Muscle layer of duodenum (tissue), 2 donors: ENCODE results near the gene TSSK3.
"Not testable (repeated sequence)": the region's sequence is repeated elsewhere in the genome, so short reads cannot be mapped to it uniquely, and the experiment has no call there.

Experiments used
- H3K27ac ChIP-seq: one replicate; pipeline ENCODE4 v1.7.0; 2013; ENCODE audit warnings: mild to moderate bottlenecking, low read length
- H3K27me3 ChIP-seq: one replicate; pipeline ENCODE4 v1.7.0; 2013; ENCODE audit warnings: low read depth, mild to moderate bottlenecking, control low read depth, low read length
- H3K36me3 ChIP-seq, 2 donors: one replicate each; pipeline ENCODE4 v1.7.0; 2013; ENCODE audit warnings: low read length in 2 of 2, control low read depth in 1 of 2, mild to moderate bottlenecking in 1 of 2; ENCODE audit not compliant: insufficient read depth in 2 of 2, control insufficient read depth in 1 of 2
- H3K4me1 ChIP-seq, 2 donors: one replicate each; pipeline ENCODE4 v1.7.0; 2013; ENCODE audit warnings: low read length in 2 of 2, mild to moderate bottlenecking in 2 of 2, control low read depth in 1 of 2, moderate library complexity in 1 of 2; ENCODE audit not compliant: insufficient read depth in 2 of 2, control insufficient read depth in 1 of 2
- H3K4me3 ChIP-seq, 2 donors: one replicate each; pipeline ENCODE4 v1.7.0; 2013; ENCODE audit warnings: low read length in 2 of 2, low read depth in 1 of 2, mild to moderate bottlenecking in 1 of 2
- H3K9me3 ChIP-seq, 2 donors: one replicate each; pipeline ENCODE4 v1.7.0; 2013; ENCODE audit warnings: low read length in 2 of 2, control low read depth in 1 of 2, mild to moderate bottlenecking in 1 of 2; ENCODE audit not compliant: control insufficient read depth in 1 of 2
- donor health status: healthy.

Gene TSSK3

GRCh38 chr1:32353431-32353830 is 8.9 kb upstream of the TSSK3 start:
- peak overlapping the region; percentile 30 for H3K27ac ChIP-seq
- no peaks in the 10 kb centered on the region for H3K9me3 ChIP-seq
- H3K4me1 ChIP-seq: peaks cover 0 to 30% of the 10 kb centered on the region in 2 donors
- no peaks in the 10 kb centered on the region for H3K27me3 ChIP-seq
- no peaks in the 10 kb centered on the region for H3K36me3 ChIP-seq
- H3K4me3 ChIP-seq: no peak overlapping the region

DNA sequence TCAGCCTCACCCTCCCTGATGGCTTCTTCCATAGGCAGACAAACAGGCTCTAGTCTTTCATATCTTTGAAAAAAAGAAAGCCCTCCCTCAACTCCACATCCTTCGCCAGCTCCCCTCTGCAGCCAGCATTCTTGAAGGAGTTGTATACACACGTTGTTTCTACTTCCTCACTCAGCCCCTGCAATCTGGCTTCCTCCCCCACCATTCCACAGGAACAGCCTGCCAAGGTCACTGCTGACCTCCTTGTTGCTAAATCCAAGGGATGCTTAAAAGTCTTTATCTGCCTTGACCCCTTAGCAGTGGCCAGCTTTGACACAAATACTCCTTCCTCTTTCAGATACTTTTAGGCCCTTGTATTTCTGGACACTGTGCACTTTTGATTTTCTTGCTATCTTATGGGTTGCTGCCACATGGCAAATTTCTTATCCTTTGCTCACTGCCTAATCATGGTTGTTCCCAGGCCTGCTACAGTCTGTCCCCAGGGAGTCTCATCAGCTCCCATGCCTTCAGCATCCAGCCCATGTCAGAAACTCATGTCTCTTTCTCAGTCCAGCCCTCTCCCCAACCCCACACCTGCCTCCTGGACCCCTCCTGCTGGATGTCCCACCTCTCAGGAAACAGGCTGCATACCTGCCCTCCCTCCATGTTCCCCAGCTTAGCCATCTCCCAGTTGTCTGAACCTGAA is 8.3 kb upstream of the TSSK3 start:
- Histone ChIP-seq H3K27ac (peak overlapping the region; percentile 30), H3K4me3 (no peak overlapping the region), H3K36me3 (no peaks in the 10 kb centered on the region), H3K9me3 (no peaks in the 10 kb centered on the region), H3K27me3 (no peaks in the 10 kb centered on the region), H3K4me1 (peaks cover 0 to 29% of the 10 kb centered on the region in 2 donors)

DNA sequence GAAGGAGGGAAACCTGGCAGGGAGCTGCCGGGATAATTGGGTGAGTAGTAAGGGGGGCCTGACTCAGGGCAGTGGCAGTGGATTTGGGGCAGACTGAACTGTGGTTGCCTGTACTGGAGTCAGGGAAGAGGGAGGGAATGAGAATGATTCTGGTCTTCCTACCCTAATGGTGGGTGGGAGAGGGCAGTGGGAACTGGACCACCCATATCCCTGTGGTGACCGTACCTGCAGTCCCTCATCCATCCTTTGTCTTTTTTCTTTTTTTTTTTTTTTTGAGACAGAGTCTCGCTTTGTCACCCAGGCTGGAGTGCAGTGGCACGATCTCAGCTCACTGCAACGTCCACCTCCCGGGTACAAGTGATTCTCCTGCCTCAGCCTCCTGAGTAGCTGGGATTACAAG is 6.6 kb upstream of the TSSK3 start:
- peaks cover 0 to 25% of the 10 kb centered on the region in 2 donors for H3K4me1 ChIP-seq
- not testable (repeated sequence) for H3K9me3 ChIP-seq, H3K36me3 ChIP-seq, H3K27ac ChIP-seq, H3K27me3 ChIP-seq, H3K4me3 ChIP-seq

GRCh38 chr1:32356478-32356877 is 5.9 kb upstream of the TSSK3 start:
- Histone ChIP-seq H3K36me3 (no peaks in the 10 kb centered on the region), H3K4me3 (no peak overlapping the region), H3K27me3 (no peaks in the 10 kb centered on the region), H3K27ac (no peak overlapping the region), H3K9me3 (no peaks in the 10 kb centered on the region), H3K4me1 (peaks cover 0 to 29% of the 10 kb centered on the region in 2 donors)

DNA sequence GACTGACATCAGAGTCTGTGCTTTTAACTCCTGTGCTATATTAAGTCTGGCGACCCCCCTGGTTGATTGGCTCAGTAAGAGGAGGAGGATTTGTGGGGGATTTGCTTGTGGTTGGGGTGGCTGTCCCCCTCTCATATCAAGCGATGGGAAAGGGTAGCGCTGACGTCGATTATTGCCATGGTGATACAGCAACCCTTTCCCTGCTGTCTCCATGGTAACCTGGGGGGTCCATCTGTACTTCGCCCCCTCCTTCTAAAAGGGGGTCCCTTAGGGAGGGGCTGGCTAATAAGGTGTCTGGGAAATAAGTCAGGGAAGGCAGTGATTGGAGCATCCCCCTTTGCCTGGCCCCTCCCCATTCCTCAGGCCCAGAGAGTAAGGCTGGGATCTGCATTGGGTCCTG is 4.7 kb upstream of the TSSK3 start:
- no peaks in the 10 kb centered on the region for H3K9me3 ChIP-seq
- no peaks in the 10 kb centered on the region for H3K27me3 ChIP-seq
- H3K27ac ChIP-seq: no peak overlapping the region
- peaks cover 0 to 31% of the 10 kb centered on the region in 2 donors for H3K4me1 ChIP-seq
- no peaks in the 10 kb centered on the region for H3K36me3 ChIP-seq
- H3K4me3 ChIP-seq: no peak overlapping the region

- peaks cover under 1 to 4% of the 10 kb centered on the region in 2 donors for H3K36me3 ChIP-seq
- no peaks in the 10 kb centered on the region for H3K9me3 ChIP-seq
- H3K4me1 ChIP-seq: peaks cover 0 to 26% of the 10 kb centered on the region in 2 donors
- no peaks in the 10 kb centered on the region for H3K27me3 ChIP-seq
- no peak overlapping the region for H3K27ac ChIP-seq
- H3K4me3 ChIP-seq: no peak overlapping the region
Observed at GRCh38 chr1:32358435-32358834, 3.9 kb upstream of the TSSK3 start.

DNA sequence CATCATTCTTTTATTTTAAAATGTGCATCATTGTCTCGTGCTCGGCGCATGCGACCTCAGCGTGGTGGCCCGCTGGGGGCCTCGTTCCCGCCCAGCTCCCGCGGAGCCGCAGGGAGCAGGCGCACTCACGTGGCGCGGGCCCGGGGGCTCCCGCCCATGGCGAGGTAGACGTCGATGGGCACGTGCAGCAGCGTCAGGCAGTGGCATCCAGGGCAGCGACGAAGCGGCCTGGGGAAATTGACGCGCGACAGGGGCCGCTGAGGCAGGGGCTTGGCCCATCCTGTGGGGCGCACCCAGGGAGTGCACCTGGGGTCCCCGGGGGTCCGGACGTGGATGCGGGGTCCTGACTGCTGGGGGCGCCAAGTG is 1.0 kb upstream of the TSSK3 start:
- peaks cover 17 to 26% of the 10 kb centered on the region in 2 donors for H3K36me3 ChIP-seq
- no peaks in the 10 kb centered on the region for H3K9me3 ChIP-seq
- H3K4me1 ChIP-seq: peaks cover 0 to 16% of the 10 kb centered on the region in 2 donors
- H3K27ac ChIP-seq: no peak overlapping the region
- H3K4me3 ChIP-seq: peak overlapping the region in 1 of 2 donors; percentile 57
- no peaks in the 10 kb centered on the region for H3K27me3 ChIP-seq

- no peak overlapping the region for H3K27ac ChIP-seq
- H3K9me3 ChIP-seq: no peaks in the 10 kb centered on the region
- no peaks in the 10 kb centered on the region for H3K27me3 ChIP-seq
- peaks cover 23 to 32% of the 10 kb centered on the region in 2 donors for H3K36me3 ChIP-seq
- H3K4me1 ChIP-seq: peaks cover 0 to 16% of the 10 kb centered on the region in 2 donors
- H3K4me3 ChIP-seq: peak overlapping the region in 1 of 2 donors; percentile 57
Observed at GRCh38 chr1:32361674-32362473, 465 bp upstream of the TSSK3 start.

- peaks cover 40 to 50% of the 10 kb centered on the region in 2 donors for H3K36me3 ChIP-seq
Observed at GRCh38 chr1:32363713-32364112, 1.4 kb downstream of the TSSK3 start.

DNA sequence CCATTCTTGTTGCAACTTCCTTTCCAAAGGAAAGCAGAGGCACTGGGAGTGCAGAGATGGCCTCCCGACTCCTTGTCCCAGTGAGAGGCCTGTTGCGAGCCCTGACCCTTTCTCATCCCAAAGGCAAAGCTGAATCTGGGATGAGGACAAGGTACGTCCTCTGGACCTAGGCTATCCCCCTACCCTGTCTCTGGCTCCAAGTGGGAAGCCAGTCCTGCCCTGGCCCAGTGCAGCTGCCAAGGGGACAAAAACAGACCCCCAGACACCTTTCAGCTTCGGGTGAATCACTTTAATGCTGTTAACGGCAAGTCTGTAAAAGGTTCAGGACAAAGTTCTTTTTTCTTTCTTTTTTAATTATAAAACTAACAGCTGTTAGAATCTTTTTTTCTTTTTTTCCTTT is 2.5 kb downstream of the TSSK3 start:
- Histone ChIP-seq H3K9me3 (no peaks in the 10 kb centered on the region), H3K27ac (no peak overlapping the region), H3K4me1 (peaks cover 0 to 16% of the 10 kb centered on the region in 2 donors), H3K4me3 (no peak overlapping the region), H3K27me3 (no peaks in the 10 kb centered on the region), H3K36me3 (peaks cover 43 to 61% of the 10 kb centered on the region in 2 donors)

More at GRCh38 chr1:32363713-32364112, 1.4 kb downstream of the TSSK3 start:
- no peaks in the 10 kb centered on the region for H3K27me3 ChIP-seq
- H3K4me1 ChIP-seq: peaks cover 0 to 16% of the 10 kb centered on the region in 2 donors
- no peaks in the 10 kb centered on the region for H3K9me3 ChIP-seq
- no peak overlapping the region for H3K27ac ChIP-seq
- no peak overlapping the region for H3K4me3 ChIP-seq

DNA sequence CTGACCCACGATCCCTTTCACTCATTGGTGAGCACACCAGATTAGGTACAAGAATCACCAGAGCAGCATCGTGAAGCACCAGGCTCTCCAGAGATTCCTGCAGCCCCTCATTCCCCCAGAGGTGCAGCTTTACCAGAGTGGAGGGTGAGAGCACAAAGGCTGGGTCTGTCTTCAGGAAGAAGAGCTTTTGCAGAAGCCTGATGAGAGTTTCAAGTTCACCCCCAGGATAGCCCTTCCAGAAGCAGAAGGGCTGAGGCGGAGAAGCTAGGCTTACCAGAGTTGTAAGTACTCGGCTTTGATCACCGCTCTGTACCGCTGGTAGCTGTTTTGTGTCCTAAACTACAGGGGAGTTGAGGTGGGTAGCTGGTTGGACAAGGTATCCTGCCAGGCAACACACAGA is 3.1 kb downstream of the TSSK3 start:
- no peaks in the 10 kb centered on the region for H3K9me3 ChIP-seq
- peaks cover 0 to 16% of the 10 kb centered on the region in 2 donors for H3K4me1 ChIP-seq
- peaks cover 43 to 63% of the 10 kb centered on the region in 2 donors for H3K36me3 ChIP-seq
- no peak overlapping the region for H3K4me3 ChIP-seq
- H3K27me3 ChIP-seq: no peaks in the 10 kb centered on the region
- H3K27ac ChIP-seq: no peak overlapping the region
